ENCODE results near the gene SPATS2.

- no peak for TF ChIP-seq ZNF274 (IDR thresholded peaks at IDR 0.05; ENCODE audit: low read length)
- no peak for TF ChIP-seq ZNF274 (tag by site-specific recombination; IDR thresholded peaks at IDR 0.05; ENCODE audit: borderline replicate concordance)
- no peak for TF ChIP-seq CTCF (tag by site-specific recombination; IDR thresholded peaks at IDR 0.05)
- no peak for TF ChIP-seq SP2 (tag by site-specific recombination; IDR thresholded peaks at IDR 0.05)
- TF ChIP-seq YY1 (tag by site-specific recombination; IDR thresholded peaks at IDR 0.05): no peak
Measured at GRCh38 chr12:49568442-49569162, 201.3 kb downstream of the SPATS2 start.
